NCI-H748 treated with DMSO at 0.1 percent for 48 hours (cell line): ENCODE data around the gene ITIH2.
A peak's percentile ranks its signal among the peaks of the same experiment; 100 is the strongest.
"Not testable (repeated sequence)": the region's sequence is repeated elsewhere in the genome, so short reads cannot be mapped to it uniquely, and the experiment has no call there.

Experiments
- DNase-seq: peaks from one replicate; lab custom pipeline; 2025; lab: John Stamatoyannopoulos, UW

The ITIH2 gene

GRCh38 chr10:7703140-7703539, at the start of gene ITIH2:
ITIH2 (plus strand) TSS chr10:7703316; CDS start chr10:7703435, 119 bp downstream.
- DNase-seq, result no peak

- DNase-seq, result not testable (repeated sequence)
These were observed 46.0 kb upstream of the ITIH2 start for GRCh38 chr10:7657079-7657478.

GRCh38 chr10:7657552-7657951, 45.6 kb upstream of the ITIH2 start:
- DNase-seq, result no peak

DNA sequence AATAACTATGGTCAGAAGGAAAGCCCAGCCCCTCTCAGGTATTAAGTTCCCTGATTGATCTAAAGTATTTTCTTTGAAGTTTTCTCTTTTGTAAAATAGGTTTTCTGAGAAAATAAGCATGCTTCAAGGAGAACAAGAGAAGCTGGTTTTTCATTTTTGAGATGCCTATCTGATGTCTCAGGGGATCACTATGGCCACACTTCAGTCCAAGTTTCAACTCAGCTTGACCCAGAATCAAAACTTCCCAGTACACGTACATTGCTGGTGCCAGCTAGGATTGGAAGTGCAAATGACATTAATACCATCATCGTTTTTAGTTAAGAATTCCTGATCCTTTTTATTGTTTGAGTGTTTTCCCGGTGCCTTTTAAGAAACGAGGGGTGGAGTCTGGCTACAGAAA, 43.6 kb upstream of the ITIH2 start:
- DNase-seq, result no peak

GRCh38 chr10:7662522-7662921, 40.6 kb upstream of the ITIH2 start:
- DNase-seq, result no peak

DNA sequence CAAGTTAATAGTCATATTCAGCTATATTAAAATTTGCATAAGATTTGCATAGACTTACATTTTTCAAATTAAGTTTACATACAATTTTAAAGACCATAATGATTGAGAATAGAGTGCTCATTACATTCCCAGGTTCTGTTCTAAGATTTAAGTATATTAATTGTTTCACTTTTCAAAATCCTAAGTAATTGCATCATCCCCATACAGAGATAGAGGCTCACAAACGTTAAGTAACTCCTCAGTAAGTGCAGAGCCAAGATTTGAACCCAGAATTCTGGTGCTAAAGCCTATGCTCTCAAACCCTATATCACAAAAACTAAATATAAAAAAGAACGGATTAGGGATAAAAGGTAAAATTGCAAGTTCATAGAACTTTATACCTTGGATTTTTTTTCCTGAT, 38.4 kb upstream of the ITIH2 start:
- DNase-seq, result no peak

- DNase-seq, result no peak
These were observed 37.3 kb upstream of the ITIH2 start for GRCh38 chr10:7665767-7666166.

DNA sequence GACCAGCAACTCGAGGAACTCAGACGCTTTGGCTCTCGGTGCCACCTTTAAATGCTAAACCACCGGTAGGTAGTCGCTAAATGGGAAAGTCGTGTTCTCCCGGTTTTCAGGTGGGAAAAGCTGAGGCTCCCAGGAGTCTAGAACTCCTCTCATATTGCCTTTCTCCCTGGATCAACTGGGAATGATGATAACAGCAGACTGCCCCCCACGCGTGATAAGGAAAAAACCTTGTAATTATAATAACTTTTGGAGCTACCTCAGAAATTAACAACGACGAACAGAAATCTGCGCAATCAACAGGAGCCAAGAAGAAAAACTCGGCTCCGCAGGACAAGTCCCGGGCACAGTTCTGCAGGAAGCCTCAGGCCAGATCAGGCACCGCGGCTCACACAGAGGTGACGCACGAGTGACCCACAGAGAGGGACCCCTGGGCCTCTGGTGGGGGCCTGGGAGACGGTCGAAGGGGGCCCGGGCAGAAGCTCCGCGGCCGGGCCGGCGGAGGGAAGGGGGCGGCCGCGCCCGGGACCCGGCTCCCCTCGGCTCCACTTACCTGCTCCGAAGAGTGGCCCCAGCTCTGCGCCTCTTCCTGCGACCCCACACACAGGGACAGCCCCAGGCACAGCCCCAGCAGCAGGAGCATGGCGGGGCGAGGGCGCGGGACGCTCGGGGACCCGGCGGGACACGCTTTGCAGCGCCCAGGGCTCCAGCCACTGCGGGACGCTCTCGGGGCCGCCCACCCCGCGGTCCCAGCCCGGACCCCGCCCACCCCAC, 36.7 kb upstream of the ITIH2 start, which contains the start of gene ITIH5:
ITIH5 (minus strand) TSS at position 714 of the 771 bp plus-strand sequence; CDS start at position 640, 74 bp downstream.
- no peak for DNase-seq

GRCh38 chr10:7667262-7668141, 35.6 kb upstream of the ITIH2 start:
- no peak for DNase-seq

GRCh38 chr10:7670157-7670556, 33.0 kb upstream of the ITIH2 start:
- no peak for DNase-seq

DNA sequence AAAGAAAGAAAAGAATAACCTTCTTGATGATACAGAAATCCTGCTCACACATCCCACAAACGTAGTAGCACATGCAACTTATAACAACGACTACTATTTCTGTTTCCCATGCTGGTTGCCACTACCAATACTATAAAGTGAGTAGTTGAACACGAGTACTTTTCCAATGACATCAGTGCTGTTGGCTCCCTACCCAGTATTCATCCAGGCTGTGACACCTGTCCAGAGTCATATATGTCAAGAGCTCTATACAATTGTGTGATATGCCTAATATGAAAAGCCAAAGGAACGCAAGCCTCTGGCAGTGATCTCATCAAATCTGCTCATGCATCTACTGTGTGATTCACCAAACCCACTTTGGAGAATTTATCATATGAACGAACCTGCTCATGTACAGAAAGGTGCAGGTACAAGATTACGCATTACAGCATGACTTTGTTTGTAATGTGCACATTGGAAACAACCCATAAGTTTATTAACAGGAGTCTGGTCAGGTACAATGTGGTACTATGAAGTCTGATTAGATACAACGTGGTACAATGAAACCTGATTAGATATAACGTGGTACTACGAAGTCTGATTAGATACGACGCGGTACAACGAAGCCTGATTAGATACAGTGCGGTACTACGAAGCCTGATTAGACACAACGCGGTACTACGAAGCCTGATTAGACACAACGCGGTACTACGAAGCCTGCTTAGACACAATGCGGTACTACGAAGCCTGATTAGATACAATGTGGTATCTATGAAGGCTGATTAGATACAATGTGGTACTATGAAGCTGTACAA, 30.6 kb upstream of the ITIH2 start:
- no peak for DNase-seq

GRCh38 chr10:7679256-7679655, 23.9 kb upstream of the ITIH2 start:
- no peak for DNase-seq

DNA sequence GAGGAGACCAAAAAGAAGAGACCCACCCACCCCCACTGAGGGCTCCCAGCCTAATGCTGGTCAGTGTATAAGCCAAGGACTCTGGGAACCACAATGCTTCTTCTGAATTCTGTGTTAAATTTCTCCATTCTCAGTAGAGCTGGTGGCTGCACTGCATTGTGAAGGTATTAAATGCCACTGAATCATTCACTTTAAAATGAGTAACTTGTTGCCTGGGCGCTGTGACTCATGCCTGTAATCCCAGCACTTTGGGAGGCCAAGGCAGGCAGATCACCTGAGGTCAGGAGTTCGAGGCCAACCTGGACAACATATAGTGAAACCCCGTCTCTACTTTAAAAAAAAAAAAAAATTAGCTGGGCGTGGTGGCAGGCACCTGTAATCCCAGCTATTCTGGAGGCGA, 23.0 kb upstream of the ITIH2 start:
- not testable (repeated sequence) for DNase-seq

DNA sequence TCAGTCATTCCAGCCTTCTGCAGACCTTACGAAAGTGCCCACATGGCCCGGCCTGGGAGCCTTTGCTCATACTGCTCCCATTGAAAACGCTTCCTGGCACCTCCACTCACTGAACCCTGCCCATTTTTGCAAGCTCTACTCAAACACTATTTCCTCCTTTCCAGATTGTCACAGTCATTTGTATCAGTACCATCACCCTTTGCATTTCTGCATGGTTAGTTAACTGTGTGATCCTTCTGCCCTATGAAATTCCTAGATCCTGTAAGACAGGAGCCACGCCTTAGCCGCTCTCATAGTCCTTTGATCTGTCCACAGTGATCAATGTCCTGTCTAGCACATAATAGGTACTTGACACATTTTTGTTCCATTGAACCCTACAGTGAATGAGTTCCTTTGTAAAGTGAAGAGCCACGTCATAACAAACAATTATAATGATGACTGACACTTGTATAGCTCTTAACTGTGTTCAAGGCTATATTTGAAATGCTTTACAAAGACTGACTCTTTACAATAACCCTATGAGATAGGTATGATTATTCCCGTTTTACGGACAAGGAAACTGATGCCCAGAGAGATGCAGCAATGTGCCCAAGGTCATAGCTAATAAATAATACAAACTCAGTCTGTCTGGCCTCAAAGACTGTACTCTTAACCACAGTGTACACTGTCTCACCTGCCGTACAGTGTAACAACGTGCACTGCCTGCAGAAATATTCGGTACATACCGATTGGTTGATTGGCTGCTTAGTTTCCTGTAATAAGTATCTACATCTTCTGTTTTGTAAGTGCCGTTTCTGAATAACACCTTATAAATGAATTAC, 16.6 kb upstream of the ITIH2 start:
- no peak for DNase-seq

- DNase-seq, result peak; percentile 71
These were observed 15.7 kb upstream of the ITIH2 start for GRCh38 chr10:7687228-7687907.

GRCh38 chr10:7689591-7689990, 13.5 kb upstream of the ITIH2 start:
- no peak for DNase-seq

- DNase-seq, result not testable (repeated sequence)
These were observed 12.1 kb upstream of the ITIH2 start for GRCh38 chr10:7690885-7691597.

DNA sequence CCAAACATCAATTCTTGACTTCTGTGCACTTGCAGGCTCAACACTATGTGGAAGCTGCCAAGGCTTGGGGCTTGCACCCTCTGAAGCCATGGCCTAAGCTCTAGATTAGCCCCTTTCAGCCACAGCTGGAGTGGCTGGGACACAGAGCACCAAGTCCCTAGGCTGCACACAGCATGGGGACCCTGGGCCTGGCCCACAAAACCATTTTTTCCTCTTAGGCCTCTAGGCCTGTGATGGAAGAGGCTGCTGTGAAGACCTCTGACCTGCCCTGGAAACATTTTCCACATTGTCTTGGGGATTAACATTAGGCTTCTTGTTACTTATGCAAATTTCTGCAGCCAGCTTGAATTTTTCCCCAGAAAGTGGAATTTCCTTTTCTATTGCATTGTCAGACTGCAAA, 10.7 kb upstream of the ITIH2 start:
- not testable (repeated sequence) for DNase-seq

GRCh38 chr10:7693194-7693593, 9.9 kb upstream of the ITIH2 start:
- not testable (repeated sequence) for DNase-seq

DNA sequence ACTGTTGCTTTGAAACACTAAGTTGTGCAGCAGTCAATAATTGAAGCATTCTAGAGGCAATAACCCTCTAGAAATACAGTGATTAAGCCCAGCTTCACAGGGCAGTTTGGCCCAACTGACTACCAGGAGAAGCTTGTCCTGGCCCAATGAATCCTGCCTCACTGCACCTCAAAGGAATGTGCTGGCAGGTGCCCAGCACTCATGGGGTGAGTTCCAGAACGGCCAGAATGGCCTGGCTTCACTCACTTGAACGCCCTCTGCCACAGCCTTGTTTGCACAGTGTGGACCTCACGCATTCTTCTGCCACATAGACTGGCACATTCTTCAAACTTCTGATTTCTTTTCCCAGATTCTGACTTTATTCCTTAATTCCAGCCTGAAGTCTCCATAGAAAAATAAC, 6.6 kb upstream of the ITIH2 start:
- no peak for DNase-seq
